IMR-90 (cell line): ENCODE data around the gene CCDC51. TPM values are rescaled to one million over a fixed set of nuclear protein-coding genes. Genes with fewer than 3 reads are reported as not detected.

Experiments
- ATAC-seq: fragments of 200-7000 bp; cut with Tn5 transposase; 2 replicates; pipeline ENCODE4 v1.9.1; 2020; ENCODE audit warnings: low read depth, mild to moderate bottlenecking, moderate library complexity
- Bru-seq: library from RNA; stranded (reverse); fragments of 400-500 nt; gene quantifications from one replicate; lab custom pipeline; 2021; lab: Mats Ljungman, UMichigan
- BruChase-seq, 2 experiments: library from RNA; stranded (reverse); fragments of 400-500 nt; gene quantifications; one replicate each; lab custom pipeline; 2021; lab: Mats Ljungman, UMichigan
- BruUV-seq: library from RNA; stranded (reverse); fragments of 400-500 nt; replicated peaks from 2 replicates; lab custom pipeline; 2021; lab: Mats Ljungman, UMichigan
- CTCF ChIA-PET: fragments of 300-600 bp; formaldehyde crosslinking; extraction: SDS; loops from one replicate; lab custom pipeline; 2021; ENCODE audit warnings: antibody characterized with exemption; lab: Yijun Ruan, JAX
- POLR2A ChIA-PET: fragments of 300-600 bp; sonication (Branson Sonifier 250); formaldehyde crosslinking; loops from one replicate; lab custom pipeline; 2022; ENCODE audit warnings: antibody characterized with exemption; ENCODE audit not compliant: unreplicated experiment; lab: Charles Lee
- DNase-seq: peaks from one replicate; pipeline ENCODE4 v3.0.0; 2013
- H2AFZ ChIP-seq: replicated peaks from 2 replicates; pipeline ENCODE3; 2013; ENCODE audit warnings: low read length, mild to moderate bottlenecking; ENCODE audit not compliant: poor library complexity
- H2AK5ac ChIP-seq: 2 replicates; pipeline ENCODE4 v1.6.1; 2013; ENCODE audit warnings: low read depth, low read length, inconsistent platforms
- H2AK9ac ChIP-seq: replicated peaks from 2 replicates; pipeline ENCODE3; 2013; ENCODE audit warnings: mild to moderate bottlenecking, low read depth, low read length, moderate library complexity; ENCODE audit not compliant: poor library complexity
- H2BK120ac ChIP-seq: 2 replicates; pipeline ENCODE4 v1.6.1; 2013; ENCODE audit warnings: low read depth, low read length, inconsistent platforms
- H2BK15ac ChIP-seq: 3 replicates; pipeline ENCODE4 v1.6.1; 2013; ENCODE audit warnings: low read depth, low read length, inconsistent platforms
- H2BK20ac ChIP-seq: 2 replicates; pipeline ENCODE4 v1.6.1; 2013; ENCODE audit warnings: low read depth, mild to moderate bottlenecking, inconsistent platforms, low read length, moderate library complexity
- H2BK5ac ChIP-seq: 2 replicates; pipeline ENCODE4 v1.6.1; 2013; ENCODE audit warnings: mild to moderate bottlenecking, low read depth, low read length, inconsistent platforms; ENCODE audit not compliant: poor library complexity, severe bottlenecking
- H3K14ac ChIP-seq: replicated peaks from 2 replicates; pipeline ENCODE4 v1.6.1; 2013; ENCODE audit warnings: low read depth, low read length, inconsistent platforms
- H3K18ac ChIP-seq: 2 replicates; pipeline ENCODE4 v1.6.1; 2013; ENCODE audit warnings: low read depth, low read length, control low read depth
- H3K23ac ChIP-seq: 2 replicates; pipeline ENCODE4 v1.6.1; 2013; ENCODE audit warnings: low read depth, low read length, inconsistent platforms
- H3K27ac ChIP-seq: 2 replicates; pipeline ENCODE4 v1.5.1; 2013; ENCODE audit warnings: mild to moderate bottlenecking, control low read depth, low read length; ENCODE audit not compliant: insufficient read depth
- H3K27me3 ChIP-seq: 2 replicates; pipeline ENCODE4 v1.6.1; 2013; ENCODE audit warnings: low read length; ENCODE audit not compliant: control insufficient read depth, insufficient read depth
- H3K36me3 ChIP-seq: 2 replicates; pipeline ENCODE4 v1.6.1; 2013; ENCODE audit warnings: low read length, mixed read lengths; ENCODE audit not compliant: control insufficient read depth, insufficient read depth
- H3K4ac ChIP-seq: 2 replicates; pipeline ENCODE4 v1.6.1; 2013; ENCODE audit warnings: low read depth, low read length, inconsistent platforms
- H3K4me1 ChIP-seq: 2 replicates; pipeline ENCODE4 v1.6.1; 2013; ENCODE audit warnings: low read length, mixed read lengths; ENCODE audit not compliant: control insufficient read depth, insufficient read depth
- H3K4me2 ChIP-seq: 2 replicates; pipeline ENCODE4 v1.6.1; 2013; ENCODE audit warnings: low read depth, mild to moderate bottlenecking, control low read depth, low read length, moderate library complexity
- H3K4me3 ChIP-seq: 2 replicates; pipeline ENCODE4 v1.5.1; 2013; ENCODE audit warnings: low read depth, mild to moderate bottlenecking, control low read depth, low read length, moderate library complexity; ENCODE audit not compliant: insufficient read depth
- H3K56ac ChIP-seq: 2 replicates; pipeline ENCODE4 v1.6.1; 2013; ENCODE audit warnings: low read length, inconsistent platforms; ENCODE audit not compliant: insufficient read depth; ENCODE audit errors: extremely low read depth
- H3K79me1 ChIP-seq, 2 experiments: 2 replicates each; pipeline ENCODE4 v1.6.1; 2013; ENCODE audit warnings: low read length in 2 of 2, inconsistent platforms in 1 of 2, low read depth in 1 of 2
- H3K9ac ChIP-seq: 2 replicates; pipeline ENCODE4 v1.6.1; 2013; ENCODE audit warnings: low read depth, low read length, control low read depth
- H3K9me1 ChIP-seq: 2 replicates; pipeline ENCODE4 v1.6.1; 2013; ENCODE audit warnings: low read length, inconsistent platforms; ENCODE audit not compliant: insufficient read depth
- H3K9me3 ChIP-seq: 2 replicates; pipeline ENCODE4 v1.6.1; 2013; ENCODE audit warnings: low read length; ENCODE audit not compliant: control insufficient read depth, insufficient read depth
- H4K20me1 ChIP-seq: 2 replicates; pipeline ENCODE4 v1.6.1; 2013; ENCODE audit warnings: low read length, inconsistent platforms; ENCODE audit not compliant: insufficient read depth
- H4K5ac ChIP-seq: 2 replicates; pipeline ENCODE4 v1.6.1; 2013; ENCODE audit warnings: mild to moderate bottlenecking, low read depth, low read length, control low read depth
- H4K8ac ChIP-seq, 2 experiments: 2 replicates each; pipeline ENCODE4 v1.6.1; 2013; ENCODE audit warnings: low read depth in 2 of 2, low read length in 2 of 2, control low read depth in 1 of 2, inconsistent platforms in 1 of 2
- H4K91ac ChIP-seq: 2 replicates; pipeline ENCODE4 v1.6.1; 2013; ENCODE audit warnings: low read depth, low read length, inconsistent platforms; ENCODE audit not compliant: insufficient read depth
- MAZ ChIP-seq: IDR thresholded peaks from 2 replicates; pipeline ENCODE4 v1.6.1; 2012; ENCODE audit warnings: low read depth, mild to moderate bottlenecking, low read length, improper control_type of control experiment, moderate library complexity, borderline replicate concordance
- MXI1 ChIP-seq: IDR thresholded peaks from 2 replicates; pipeline ENCODE4 v1.6.1; 2012; ENCODE audit warnings: low read depth, mild to moderate bottlenecking, low read length, moderate library complexity, borderline replicate concordance
- NFE2L2 ChIP-seq: fragments of 150-350 bp; IDR thresholded peaks from 2 replicates; pipeline ENCODE4 v1.6.1; 2016; ENCODE audit warnings: low read depth, mild to moderate bottlenecking, low read length
- POLR2A ChIP-seq: IDR thresholded peaks from 2 replicates; pipeline ENCODE4 v1.6.1; 2012; ENCODE audit warnings: mild to moderate bottlenecking, low read depth, low read length
- USF2 ChIP-seq: fragments of 150-350 bp; IDR thresholded peaks from 2 replicates; pipeline ENCODE4 v1.6.1; 2017; ENCODE audit warnings: mild to moderate bottlenecking, antibody characterized with exemption, low read length, low read depth
- WGBS, 2 experiments: methylation state at CpG; one replicate each; pipeline versions ENCODE4 v1.1.5 to v1.1.7; 2013; ENCODE audit warnings: missing lambda C conversion rate in 2 of 2; ENCODE audit not compliant: insufficient read length in 1 of 2; ENCODE audit errors: extremely low coverage in 2 of 2; 5-methylcytosine and 5-hydroxymethylcytosine counted together
- dilution Hi-C: fragments of 300-500 bp; cut with HindIII; formaldehyde crosslinking; loops from one replicate; pipeline ENCODE4 v1.14.3; 2018; ENCODE audit warnings: low sequenced_read_pairs; ENCODE audit not compliant: unreplicated experiment
- in situ Hi-C: fragments of 300-500 bp; cut with MboI; formaldehyde crosslinking; loops from 3 replicates; pipeline ENCODE4 v1.14.3; 2019; ENCODE audit warnings: low sequenced_read_pairs, inconsistent platforms, mixed read lengths
- intact Hi-C: fragments of 100-400 bp; cut with micrococcal nuclease; formaldehyde crosslinking; loops from 2 replicates; pipeline ENCODE4 v1.10.0; 2022
- long read RNA-seq: library from polyadenylated mRNA; unstranded; transcript quantifications from one replicate; pipeline ENCODE4 v2.0.0, GENCODE V29; 2021; ENCODE audit not compliant: unreplicated experiment
- polyA plus RNA-seq, 3 experiments: library from polyadenylated mRNA; depleted of rRNA; stranded (reverse); fragments of >200 nt; gene quantifications; 2 replicates each; pipeline ENCODE4 v1.2.3, GENCODE V29; 2012; ENCODE audit warnings: low replicate concordance in 1 of 3
- total RNA-seq: library from RNA; depleted of rRNA; stranded (reverse); fragments of >200 nt; gene quantifications from 2 replicates; pipeline ENCODE4 v1.2.3, GENCODE V29; 2012; rRNA removed

The CCDC51 gene
- total RNA-seq, result 15.3 and 16.1 TPM in 2 replicates
- 11.0 TPM in 2 replicates for polyA plus RNA-seq (2012; rRNA removed)
- 11.0 and 14.3 TPM in 2 replicates for polyA plus RNA-seq (2012; cell fraction: cytosol; rRNA removed)
- 4.0 and 4.7 TPM in 2 replicates for polyA plus RNA-seq (2012; cell fraction: nucleus; rRNA removed; ENCODE audit: low replicate concordance)
- Bru-seq, nascent RNA, result percentile 49 among the genes with signal in this experiment
- BruChase-seq, experiment 1, labeled RNA remaining after a 6-hour chase, result percentile 54 among the genes with signal in this experiment
- BruChase-seq, experiment 2, labeled RNA remaining after a 2-hour chase, result percentile 58 among the genes with signal in this experiment
- long read RNA-seq, partial matches to known transcripts, result 4 of 16 reads
- long read RNA-seq, other reads (novel, unspliced or antisense), result 5 of 16 reads

- H3K4me2 ChIP-seq, result peak within 1 kb of the TSS; percentile 99
- H4K8ac ChIP-seq, result peak within 1 kb of the TSS; percentile 78 to 98
- peak within 1 kb of the TSS; percentile 82 for H3K9ac ChIP-seq
- peak within 1 kb of the TSS; percentile 90 for H3K4me3 ChIP-seq
- H2BK5ac ChIP-seq, result peak within 1 kb of the TSS; percentile 85
- H3K36me3 ChIP-seq, result peaks cover 15% of the 10 kb centered on the region
- H2BK20ac ChIP-seq, result no peak within 1 kb of the TSS
- H3K9me3 ChIP-seq, result no peaks in the 10 kb centered on the region
- WGBS, 2 experiments, result 0% methylated on average over 23 of the region's 54 CpGs; no CpG with 5 or more reads in 1 of the 2 experiments
- peak within 1 kb of the TSS; percentile 99 for H4K5ac ChIP-seq
- peak within 1 kb of the TSS; percentile 90 for H3K23ac ChIP-seq
- in situ Hi-C loops (loop anchor here (5.0 kb wide), 2 partner anchors 38 to 168 kb away; no protein-coding TSS in a partner anchor), intact Hi-C loops (loop anchor here (10.0 kb wide), 1 partner anchor 195 kb away; the partner anchor contains the start of gene SLC26A6), dilution Hi-C loops (no loop called here)
- H3K27me3 ChIP-seq, result no peaks in the 10 kb centered on the region
- CTCF ChIA-PET, result interaction anchor here (0.6 to 2.8 kb wide), 4 partner anchors 39 to 230 kb away, joined by 3 to 15 read pairs (median 4); no protein-coding TSS in a partner anchor
- peak within 1 kb of the TSS; percentile 97 for H3K4ac ChIP-seq
- peak; percentile 97 for ATAC-seq
- 0 out of 2 replicates have a peak, but pooled peaks have one; percentile 26 for TF ChIP-seq MXI1
- peak; percentile 88 for TF ChIP-seq POLR2A
- TF ChIP-seq USF2, result peak; percentile 23; the same call in 1 of the 2 replicates
- peak; percentile 73; the same call in 1 of the 2 replicates for TF ChIP-seq MAZ
- no peak for TF ChIP-seq NFE2L2
- 0 out of 2 replicates have a peak, but pooled peaks cover 4% of the 10 kb centered on the region for H3K9me1 ChIP-seq
- H2AFZ ChIP-seq, result peak within 1 kb of the TSS; percentile 93
- POLR2A ChIA-PET, result no interaction called here
- H3K56ac ChIP-seq, result peak within 1 kb of the TSS; percentile 24
- peaks cover 34 to 47% of the 10 kb centered on the region in 2 experiments for H3K79me1 ChIP-seq
- H4K91ac ChIP-seq, result peak within 1 kb of the TSS; percentile 60
- peak within 1 kb of the TSS; percentile 78; the same call in 1 of the 2 replicates for H2BK120ac ChIP-seq
- BruUV-seq, result no TSS peak
- 0 out of 2 replicates have a peak, but pooled peaks cover 2% of the 10 kb centered on the region for H3K4me1 ChIP-seq
- peak within 1 kb of the TSS; percentile 97 for H2AK9ac ChIP-seq
- H3K27ac ChIP-seq, result peak within 1 kb of the TSS; percentile 89
- peak within 1 kb of the TSS; percentile 96 for H3K14ac ChIP-seq
- H2BK15ac ChIP-seq, result no peak within 1 kb of the TSS
- peaks cover 6% of the 10 kb centered on the region; the same call in 1 of the 2 replicates for H4K20me1 ChIP-seq
- H3K18ac ChIP-seq, result peak within 1 kb of the TSS; percentile 79
- peak; percentile 93 for DNase-seq
- peak within 1 kb of the TSS; percentile 84 for H2AK5ac ChIP-seq
These were observed at the start of gene CCDC51, which contains the start of gene TMA7 for GRCh38 chr3:48439820-48440589. Gene CCDC51, minus strand, starts transcription at chr3:48440119. Its CDS starts 4,991 bp downstream, at chr3:48435128. Gene TMA7, plus strand, starts transcription at chr3:48440257. Its CDS starts 40 bp downstream, at chr3:48440297.
